Keratinocyte (primary cell): Measurements from ENCODE around the gene SLIT3. TPM values are rescaled to one million over a fixed set of nuclear protein-coding genes. Genes with fewer than 3 reads are reported as not detected.

Experiments used
- DNase-seq: peaks from one replicate; pipeline ENCODE4 v3.0.0-alpha.2; 2011; ENCODE audit warnings: low read depth, missing footprints, low spot score
- FAIRE-seq: peaks from 2 replicates; lab custom pipeline; 2011; peaks lifted over from hg19 to GRCh38; lab: Jason Lieb, UNC
- H2AFZ ChIP-seq: 2 replicates; pipeline ENCODE4 v1.6.0; 2012; ENCODE audit warnings: low read length, control low read depth, inconsistent platforms; ENCODE audit not compliant: control insufficient read depth
- H3K27ac ChIP-seq: 2 replicates; pipeline ENCODE4 v1.5.1; 2011; ENCODE audit warnings: low read length; ENCODE audit not compliant: control insufficient read depth, insufficient read depth
- H3K27me3 ChIP-seq: 3 replicates; pipeline ENCODE4 v1.6.0; 2011; ENCODE audit warnings: low read length; ENCODE audit not compliant: control insufficient read depth, insufficient read depth; ENCODE audit errors: extremely low read depth
- H3K36me3 ChIP-seq, 2 experiments: 2 replicates in 1 of 2; 3 replicates in 1 of 2; pipeline ENCODE4 v1.5.1; 2011; ENCODE audit warnings: low read length in 2 of 2, mild to moderate bottlenecking in 1 of 2; ENCODE audit not compliant: control insufficient read depth in 2 of 2, insufficient read depth in 2 of 2; ENCODE audit errors: extremely low read depth in 1 of 2
- H3K4me1 ChIP-seq: 3 replicates; pipeline ENCODE4 v1.5.1; 2011; ENCODE audit warnings: low read length; ENCODE audit not compliant: control insufficient read depth, insufficient read depth; ENCODE audit errors: extremely low read depth
- H3K4me2 ChIP-seq: 3 replicates; pipeline ENCODE4 v1.6.0; 2011; ENCODE audit warnings: low read depth, low read length; ENCODE audit not compliant: control insufficient read depth, insufficient read depth; ENCODE audit errors: extremely low read depth
- H3K4me3 ChIP-seq, 3 experiments: fragments of 200-600 bp in 1 of 3; sonication (generic) in 1 of 3; 2 replicates in 2 of 3; 3 replicates in 1 of 3; pipeline ENCODE4 v1.5.1; 2011 to 2016; ENCODE audit warnings: low read length in 3 of 3, mild to moderate bottlenecking in 3 of 3, control low read depth in 2 of 3, inconsistent platforms in 1 of 3, low read depth in 1 of 3, mixed read lengths in 1 of 3, mixed run types in 1 of 3, moderate library complexity in 1 of 3; ENCODE audit not compliant: control insufficient read depth in 2 of 3, insufficient read depth in 2 of 3; ENCODE audit errors: extremely low read depth in 1 of 3
- H3K79me2 ChIP-seq: 2 replicates; pipeline ENCODE4 v1.6.0; 2012; ENCODE audit warnings: low read length; ENCODE audit not compliant: control insufficient read depth, insufficient read depth
- H3K9ac ChIP-seq: 3 replicates; pipeline ENCODE4 v1.6.0; 2011; ENCODE audit warnings: low read length; ENCODE audit not compliant: control insufficient read depth, insufficient read depth; ENCODE audit errors: extremely low read depth
- H3K9me1 ChIP-seq: 3 replicates; pipeline ENCODE4 v1.6.0; 2011; ENCODE audit warnings: low read length; ENCODE audit not compliant: control insufficient read depth, insufficient read depth; ENCODE audit errors: extremely low read depth
- H3K9me3 ChIP-seq: 2 replicates; pipeline ENCODE4 v1.5.1; 2012; ENCODE audit warnings: low read depth, low read length; ENCODE audit not compliant: control insufficient read depth
- H4K20me1 ChIP-seq: 3 replicates; pipeline ENCODE4 v1.6.0; 2011; ENCODE audit warnings: low read length; ENCODE audit not compliant: control insufficient read depth, insufficient read depth; ENCODE audit errors: extremely low read depth
- EZH2 ChIP-seq: IDR thresholded peaks from one replicate; pipeline ENCODE4 v1.6.1; 2012; ENCODE audit warnings: inconsistent platforms, mild to moderate bottlenecking, low read length, moderate library complexity
- dilution Hi-C: fragments of 300-500 bp; cut with MboI; formaldehyde crosslinking; loops from one replicate; pipeline ENCODE4 v1.7.0; 2020; ENCODE audit warnings: low sequenced_read_pairs; ENCODE audit not compliant: extremely low pct_ligation_motif_present
- polyA plus RNA-seq, 5 experiments: library from polyadenylated mRNA; depleted of rRNA in 3 of 5; stranded (reverse) in 3 of 5; stranded (forward) in 1 of 5; unstranded in 1 of 5; fragments of >200 nt; gene quantifications; 1 replicate in 1 of 5; 2 replicates in 3 of 5; 3 replicates in 1 of 5; pipeline versions ENCODE4 v1.2.1 to v1.2.3, GENCODE V29; 2011 to 2012; ENCODE audit warnings: missing spikeins in 2 of 5, low read depth in 1 of 5, low replicate concordance in 1 of 5
- TF ChIP-seq, protein P1 (sequence below), 3 experiments: IDR thresholded peaks in 1 of 3; conservative IDR thresholded peaks in 1 of 3; optimal IDR thresholded peaks in 1 of 3; 2 replicates in 2 of 3; 3 replicates in 1 of 3; pipeline versions ENCODE3 to v1.5.1; 2011; ENCODE audit warnings: low read length in 3 of 3, mild to moderate bottlenecking in 3 of 3, moderate library complexity in 2 of 3, control low read depth in 1 of 3, inconsistent platforms in 1 of 3; ENCODE audit not compliant: insufficient read depth in 2 of 3; ENCODE audit errors: extremely low read depth in 1 of 3

The SLIT3 gene
- polyA plus RNA-seq, 1 donor (not counting 4 experiments of a cell fraction or from before 2014, with no cell fraction given), result 2.4 TPM

DNA sequence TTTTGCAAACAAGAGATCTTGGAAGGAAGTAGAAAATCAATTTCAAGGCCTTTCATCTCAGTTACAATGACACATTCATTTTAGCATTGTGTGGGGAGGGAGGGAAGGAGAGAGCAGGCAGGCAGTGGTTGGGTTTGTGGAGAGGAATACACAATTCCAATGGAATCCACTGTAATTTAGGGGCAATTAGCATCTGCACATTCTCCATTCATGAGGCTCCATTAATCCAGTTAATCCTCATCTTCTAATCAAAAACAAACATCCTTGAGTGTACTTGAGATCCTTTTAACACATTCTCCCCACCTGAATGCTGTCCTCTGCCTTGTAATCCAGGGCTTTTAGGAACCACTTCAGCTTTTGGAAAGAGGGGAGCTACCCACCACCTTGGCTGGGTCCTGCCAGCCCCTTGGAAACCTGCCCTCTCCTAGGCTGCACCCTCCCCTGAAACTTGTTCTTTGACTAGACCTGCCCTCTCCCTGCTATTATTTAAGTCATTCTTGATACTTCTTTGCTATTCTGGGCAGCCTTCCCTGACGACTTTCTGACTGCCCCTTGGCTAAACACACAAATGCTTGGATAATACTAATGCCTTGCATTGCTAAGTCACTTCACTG, 271.2 kb downstream of the SLIT3 start:
- no peaks in the 10 kb centered on the region for H3K9me1 ChIP-seq
- DNase-seq (no peak), FAIRE-seq (no peak)
- no peak for TF ChIP-seq EZH2
- TF ChIP-seq, protein P1, sequence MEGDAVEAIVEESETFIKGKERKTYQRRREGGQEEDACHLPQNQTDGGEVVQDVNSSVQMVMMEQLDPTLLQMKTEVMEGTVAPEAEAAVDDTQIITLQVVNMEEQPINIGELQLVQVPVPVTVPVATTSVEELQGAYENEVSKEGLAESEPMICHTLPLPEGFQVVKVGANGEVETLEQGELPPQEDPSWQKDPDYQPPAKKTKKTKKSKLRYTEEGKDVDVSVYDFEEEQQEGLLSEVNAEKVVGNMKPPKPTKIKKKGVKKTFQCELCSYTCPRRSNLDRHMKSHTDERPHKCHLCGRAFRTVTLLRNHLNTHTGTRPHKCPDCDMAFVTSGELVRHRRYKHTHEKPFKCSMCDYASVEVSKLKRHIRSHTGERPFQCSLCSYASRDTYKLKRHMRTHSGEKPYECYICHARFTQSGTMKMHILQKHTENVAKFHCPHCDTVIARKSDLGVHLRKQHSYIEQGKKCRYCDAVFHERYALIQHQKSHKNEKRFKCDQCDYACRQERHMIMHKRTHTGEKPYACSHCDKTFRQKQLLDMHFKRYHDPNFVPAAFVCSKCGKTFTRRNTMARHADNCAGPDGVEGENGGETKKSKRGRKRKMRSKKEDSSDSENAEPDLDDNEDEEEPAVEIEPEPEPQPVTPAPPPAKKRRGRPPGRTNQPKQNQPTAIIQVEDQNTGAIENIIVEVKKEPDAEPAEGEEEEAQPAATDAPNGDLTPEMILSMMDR (optimal IDR thresholded peaks at IDR 0.05 in 1 of 3, IDR thresholded peaks at IDR 0.05 in 1 of 3, conservative IDR thresholded peaks at IDR 0.05 in 1 of 3; ENCODE audit: extremely low read depth in 1 of 3, insufficient read depth in 2 of 3, low read length in 3 of 3), result no peak
- H3K9me3 ChIP-seq, result no peaks in the 10 kb centered on the region
- H2AFZ ChIP-seq, result no peak overlapping the region
- no peaks in the 10 kb centered on the region for H3K79me2 ChIP-seq
- H3K4me2 ChIP-seq, result no peak overlapping the region
- H3K27ac ChIP-seq, result no peak overlapping the region
- no peaks in the 10 kb centered on the region for H3K27me3 ChIP-seq
- dilution Hi-C loops, result no loop called here
- H3K4me3 ChIP-seq, result no peak overlapping the region
- no peaks in the 10 kb centered on the region for H3K36me3 ChIP-seq
- no peaks in the 10 kb centered on the region for H3K4me1 ChIP-seq
- no peaks in the 10 kb centered on the region for H4K20me1 ChIP-seq
- no peak overlapping the region for H3K9ac ChIP-seq

DNA sequence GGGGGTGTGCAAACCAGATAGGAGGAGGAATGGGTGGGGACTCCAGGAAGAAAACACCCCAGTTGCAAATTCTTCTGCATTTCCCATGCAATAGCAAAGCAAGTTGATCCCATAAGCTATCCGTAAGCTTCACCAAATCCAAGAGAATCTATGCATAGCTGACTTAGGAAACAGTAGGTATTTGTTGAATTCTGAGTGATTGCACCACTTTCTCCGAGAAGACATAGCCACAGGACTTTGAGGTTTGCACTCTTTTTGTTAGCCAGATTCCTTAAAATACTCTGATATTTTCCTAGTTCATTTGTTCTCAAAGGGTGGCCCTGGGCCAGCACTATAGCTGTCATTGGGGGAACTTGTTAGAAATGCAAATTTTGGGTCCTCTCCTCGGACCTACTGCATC, 271.9 kb downstream of the SLIT3 start:
- TF ChIP-seq, protein P1 (optimal IDR thresholded peaks at IDR 0.05 in 1 of 3, IDR thresholded peaks at IDR 0.05 in 1 of 3, conservative IDR thresholded peaks at IDR 0.05 in 1 of 3; ENCODE audit: extremely low read depth in 1 of 3, insufficient read depth in 2 of 3, low read length in 3 of 3), result no peak
- TF ChIP-seq EZH2, result no peak
- H3K4me1 ChIP-seq, result no peaks in the 10 kb centered on the region
- H3K36me3 ChIP-seq, result no peaks in the 10 kb centered on the region
- no peaks in the 10 kb centered on the region for H3K9me1 ChIP-seq
- no peaks in the 10 kb centered on the region for H3K79me2 ChIP-seq
- H3K27ac ChIP-seq, result no peak overlapping the region
- dilution Hi-C loops, result no loop called here
- H2AFZ ChIP-seq, result no peak overlapping the region
- H4K20me1 ChIP-seq, result no peaks in the 10 kb centered on the region
- FAIRE-seq, result no peak
- no peak overlapping the region for H3K4me2 ChIP-seq
- H3K27me3 ChIP-seq, result no peaks in the 10 kb centered on the region
- H3K4me3 ChIP-seq, result no peak overlapping the region
- no peaks in the 10 kb centered on the region for H3K9me3 ChIP-seq
- DNase-seq, result no peak
- no peak overlapping the region for H3K9ac ChIP-seq
